ENCODE measurements around the gene UBE2F.
"Not testable (repeated sequence)": the region's sequence is repeated elsewhere in the genome, so short reads cannot be mapped to it uniquely, and the experiment has no call there.

The UBE2F gene

DNA sequence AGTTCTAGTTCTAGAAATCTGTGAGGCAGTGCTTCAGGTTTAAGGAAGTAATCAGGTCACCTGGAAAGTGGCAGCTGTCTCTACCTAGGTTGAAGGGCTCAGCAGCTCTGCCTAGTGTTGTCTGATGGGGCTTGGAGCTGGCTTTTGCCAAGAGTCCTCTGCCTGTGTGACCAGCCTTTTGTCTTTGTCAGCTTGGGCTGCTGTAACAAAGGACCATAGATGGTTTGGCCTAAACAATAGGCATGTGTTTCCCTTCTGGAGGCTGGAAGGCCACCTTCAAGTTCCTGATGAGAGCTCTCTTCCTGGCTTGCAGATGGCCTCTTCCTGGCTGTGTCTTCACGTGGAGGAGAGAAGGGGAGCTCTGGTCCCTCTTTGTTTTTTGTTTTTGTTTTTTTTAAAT, 13.3 kb downstream of the UBE2F start:
- no peak for DNase-seq (ENCODE audit: low read depth)

DNA sequence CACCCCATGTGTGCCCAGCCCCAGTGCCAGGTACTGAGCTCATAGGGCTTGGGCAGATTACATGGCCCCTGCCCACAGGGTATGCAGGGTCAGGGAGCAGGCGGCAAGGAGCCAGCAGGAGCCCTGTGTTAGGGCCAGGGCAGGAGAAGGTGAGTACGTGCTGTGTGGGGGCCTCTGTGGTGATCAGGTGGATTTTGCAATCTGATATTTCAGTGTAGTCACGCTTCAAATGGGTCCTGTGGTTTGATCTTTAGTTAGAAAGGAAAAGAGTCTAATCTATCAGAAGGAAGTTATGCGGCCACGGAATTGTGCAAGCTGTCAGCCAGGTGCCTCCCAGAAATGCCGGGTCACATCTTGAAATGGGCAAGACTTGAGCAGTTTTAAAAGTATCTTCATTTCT, 13.9 kb downstream of the UBE2F start:
- no peak for DNase-seq (ENCODE audit: low read depth)

DNA sequence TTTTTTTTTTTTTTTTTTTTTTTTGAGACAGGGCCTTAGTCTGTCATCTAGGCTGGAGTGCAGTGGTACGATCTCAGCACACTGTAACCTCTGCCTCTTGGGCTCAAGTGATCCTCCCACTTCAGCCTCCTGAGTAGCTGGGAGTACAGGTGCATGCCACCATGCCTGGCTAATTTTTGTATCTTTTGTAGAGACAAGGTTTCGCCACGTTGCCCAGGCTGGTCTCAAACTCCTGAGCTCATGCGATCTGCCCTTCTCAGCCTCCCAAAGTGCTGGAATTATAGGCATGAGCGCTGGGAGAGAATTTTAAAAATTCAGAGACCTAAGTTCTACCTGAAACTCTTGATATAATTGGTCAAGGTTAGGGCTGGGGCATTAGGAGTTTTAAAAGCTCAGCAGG, 14.8 kb downstream of the UBE2F start:
- DNase-seq (ENCODE audit: low read depth), result not testable (repeated sequence)

DNA sequence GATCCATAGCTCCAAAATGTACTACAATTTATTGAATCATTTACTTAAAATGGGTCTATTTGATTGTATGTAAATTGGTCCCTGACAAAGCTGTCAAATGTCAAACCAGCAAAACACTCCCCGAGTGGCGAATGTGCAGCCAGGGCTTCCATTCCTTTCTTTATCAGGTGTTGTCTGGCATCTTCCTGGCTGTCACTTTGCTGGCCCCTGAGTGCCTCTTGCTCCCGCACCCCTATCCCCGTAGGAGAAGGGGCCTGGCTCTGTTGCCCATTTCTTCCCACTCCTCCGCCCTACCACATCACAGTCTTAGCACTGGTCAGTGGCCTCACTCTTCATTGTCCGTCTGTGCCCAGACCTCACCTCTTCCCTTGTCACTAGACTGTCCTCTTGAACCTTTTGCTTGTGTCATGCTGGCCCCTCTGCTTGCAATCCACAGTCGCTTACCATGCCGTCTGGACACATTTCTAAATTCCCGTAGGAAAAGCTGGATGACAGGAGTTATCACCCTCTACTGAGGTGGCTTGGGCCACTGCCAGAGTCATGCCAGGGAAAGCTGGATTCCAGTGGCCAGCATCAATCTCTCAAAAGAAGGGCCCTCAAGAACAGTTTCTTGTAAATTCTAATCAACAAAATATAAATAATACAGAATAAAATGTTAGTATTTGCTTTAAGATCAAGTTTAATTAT, 15.4 kb downstream of the UBE2F start:
- DNase-seq (ENCODE audit: low read depth), result no peak

DNA sequence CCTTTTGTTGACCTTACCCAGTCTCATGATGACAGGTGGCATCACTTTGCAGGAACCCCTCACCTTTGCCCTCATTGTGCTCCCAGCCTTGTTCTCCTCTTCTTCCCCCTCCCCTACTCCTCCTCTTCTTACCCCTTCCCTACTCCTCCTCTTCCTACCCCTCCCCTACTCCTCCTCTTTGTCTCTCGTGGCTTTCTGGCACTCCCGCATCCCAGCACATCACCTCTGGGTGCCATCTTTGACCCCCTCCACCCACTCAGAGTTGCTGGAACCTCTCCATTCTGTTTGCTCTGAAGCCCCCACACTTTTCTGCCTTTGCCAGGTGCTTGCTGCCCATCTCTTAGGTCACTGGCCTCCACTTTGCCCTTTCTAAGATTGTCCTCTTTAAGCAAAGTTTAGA, 17.1 kb downstream of the UBE2F start:
- DNase-seq (ENCODE audit: low read depth), result no peak

DNA sequence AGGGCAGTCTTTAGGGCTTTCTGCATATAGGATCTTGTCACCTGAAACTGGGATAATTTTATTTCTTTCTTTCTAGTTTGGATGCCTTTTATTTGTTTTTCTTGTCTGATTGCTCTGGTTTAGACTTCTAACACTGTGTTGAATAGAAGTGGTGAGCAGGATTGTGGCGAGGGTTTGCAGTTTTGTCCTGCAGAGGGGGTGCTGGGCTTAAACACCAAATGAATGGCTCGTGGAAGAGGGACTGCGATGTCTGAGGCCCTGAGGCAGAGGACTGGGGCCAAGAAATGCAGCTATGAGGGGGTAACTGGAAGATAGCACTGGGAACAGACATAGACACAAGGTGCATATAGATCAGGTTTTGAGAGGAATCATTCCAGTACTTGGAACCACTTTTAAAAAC, 20.5 kb downstream of the UBE2F start:
- DNase-seq (ENCODE audit: low read depth), result no peak

DNA sequence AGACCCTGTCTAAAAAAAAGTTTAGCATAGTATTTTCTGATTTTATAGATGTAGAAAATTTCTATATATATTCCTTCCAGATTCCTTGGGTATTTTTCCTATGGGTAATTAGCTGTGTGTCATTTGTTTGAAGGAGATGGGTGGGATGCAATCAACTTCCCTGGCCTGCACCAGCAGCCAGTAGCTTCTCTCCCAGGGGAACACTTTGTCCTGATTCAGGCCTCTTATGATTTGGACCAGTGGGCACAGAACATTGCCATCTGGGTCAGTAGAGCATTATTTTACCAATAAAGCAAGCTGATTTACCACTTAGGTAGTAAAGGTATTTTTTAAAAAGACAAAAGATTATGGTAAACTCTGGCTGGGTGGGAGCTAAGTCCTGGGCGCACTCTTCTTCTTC, 26.9 kb downstream of the UBE2F start:
- no peak for DNase-seq (ENCODE audit: low read depth)

DNA sequence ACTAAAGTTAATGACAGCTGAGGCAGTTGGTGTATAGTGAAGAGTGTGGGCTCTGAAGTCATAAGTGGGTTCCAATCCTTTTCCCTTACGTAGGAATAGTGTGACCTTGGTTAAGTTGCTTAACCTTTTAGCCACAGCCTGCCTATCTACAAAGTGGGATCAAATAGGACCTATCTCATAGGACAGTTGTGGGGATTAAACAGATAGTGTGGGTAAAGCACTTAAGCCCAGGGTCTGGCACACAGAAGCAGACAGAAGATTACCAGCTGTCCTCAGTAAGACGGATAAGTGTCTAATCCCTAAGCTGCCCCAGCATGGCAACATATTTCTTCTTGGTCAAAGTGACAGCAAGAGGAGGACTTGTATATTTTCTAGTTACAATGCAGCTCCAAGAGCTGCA, 28.2 kb downstream of the UBE2F start:
- no peak for DNase-seq (ENCODE audit: low read depth)

DNA sequence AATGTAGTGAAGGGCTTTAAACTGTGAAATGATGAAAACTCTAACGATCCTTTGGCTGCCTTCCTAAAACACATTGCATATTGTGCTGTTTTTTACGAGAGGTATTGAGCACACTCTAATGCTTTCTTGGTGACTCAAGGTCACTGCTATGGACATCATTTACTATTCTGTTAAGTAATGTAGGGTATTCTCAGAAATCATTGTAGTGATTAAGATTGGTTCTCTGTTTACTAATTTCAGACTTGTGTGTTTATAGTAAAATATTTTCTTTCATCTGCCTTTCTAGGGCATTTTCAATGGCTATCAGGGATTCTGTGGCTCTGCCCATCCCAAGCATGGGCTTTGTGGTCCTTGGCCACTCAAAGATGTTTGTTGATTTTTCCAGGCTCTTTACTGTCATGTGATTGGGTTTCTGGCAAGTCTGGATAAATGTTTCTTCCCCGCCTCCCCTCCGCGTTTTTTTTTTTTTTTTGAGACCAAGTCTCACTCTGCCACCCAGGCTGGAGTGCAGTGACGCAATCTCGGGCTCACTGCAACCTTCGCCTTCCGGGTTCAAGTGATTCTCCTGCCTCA, 29.3 kb downstream of the UBE2F start:
- DNase-seq (ENCODE audit: low read depth), result peak; percentile 60

DNA sequence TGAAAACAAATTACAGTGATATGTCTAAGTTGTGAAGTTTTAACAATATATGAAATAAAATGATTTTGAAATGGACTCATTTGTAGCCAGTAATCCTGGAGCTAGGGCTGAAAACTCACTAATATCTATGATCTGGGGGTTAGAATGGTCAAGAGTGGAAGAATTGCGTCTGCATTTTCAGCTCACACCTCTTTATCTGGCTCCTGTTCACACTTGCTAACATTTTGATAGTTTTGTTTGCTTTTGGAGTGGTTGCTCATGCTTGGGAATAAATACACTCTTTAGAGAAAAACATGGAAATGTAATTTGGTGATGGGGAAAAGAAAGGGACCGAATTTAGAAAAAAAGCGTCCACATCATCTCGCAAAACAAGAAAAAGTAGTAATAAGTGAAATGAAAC, 30.7 kb downstream of the UBE2F start:
- no peak for DNase-seq (ENCODE audit: low read depth)

DNA sequence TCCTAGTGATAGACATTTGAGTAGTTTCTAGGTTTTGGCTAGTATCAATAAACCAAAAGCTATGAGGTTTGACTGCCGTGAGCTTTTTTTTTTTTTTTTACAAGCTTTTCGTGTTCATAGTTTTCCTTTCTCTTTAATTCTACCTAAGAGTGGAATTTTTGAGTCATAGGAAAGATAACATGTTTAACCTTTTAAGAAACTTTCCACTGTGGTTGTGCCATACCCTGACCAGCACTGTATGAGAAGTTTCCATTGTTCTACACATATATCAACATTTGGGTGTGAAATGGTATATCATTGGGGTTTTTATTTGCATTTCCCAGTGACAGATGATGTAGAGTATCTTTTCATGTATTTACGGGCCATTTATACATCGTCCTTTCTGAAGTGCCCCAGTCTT, 31.7 kb downstream of the UBE2F start:
- no peak for DNase-seq (ENCODE audit: low read depth)

DNA sequence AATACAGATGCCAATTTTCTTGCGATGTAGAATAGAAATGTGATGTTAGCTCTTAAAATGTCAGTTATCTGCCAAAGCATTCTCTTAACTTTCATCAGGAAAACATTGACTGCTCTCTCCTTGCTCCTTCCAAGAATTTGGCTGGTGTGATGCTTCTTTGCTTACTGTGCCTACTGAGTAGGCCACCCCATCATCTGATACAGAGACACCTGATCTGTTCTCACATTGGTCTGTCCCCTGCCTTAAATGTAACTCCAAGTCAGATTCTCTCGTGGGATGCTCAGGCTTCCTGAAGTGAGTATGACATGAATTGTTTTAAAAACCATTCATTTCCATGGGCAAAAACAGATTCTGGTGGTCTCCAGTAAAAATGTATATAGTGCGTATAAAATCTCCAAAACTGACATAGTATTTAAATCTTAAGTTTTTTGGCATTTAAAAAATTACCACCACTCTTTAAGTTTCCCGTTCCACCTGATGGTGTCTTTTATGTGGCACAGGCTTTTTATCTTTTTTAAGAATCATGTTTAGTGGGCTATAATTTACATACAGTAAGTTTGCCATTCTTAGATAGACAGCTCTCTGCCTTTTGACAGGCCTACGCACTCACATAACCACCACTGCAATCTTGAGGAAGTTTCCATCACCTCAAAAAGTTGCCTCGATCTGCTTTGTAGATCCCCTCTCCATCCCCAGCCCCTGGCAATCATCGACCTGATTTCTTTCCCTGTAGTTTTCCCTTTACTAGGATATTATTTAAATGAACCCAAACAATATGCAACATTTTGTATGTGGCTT, 36.6 kb downstream of the UBE2F start:
- DNase-seq (ENCODE audit: low read depth), result no peak

DNA sequence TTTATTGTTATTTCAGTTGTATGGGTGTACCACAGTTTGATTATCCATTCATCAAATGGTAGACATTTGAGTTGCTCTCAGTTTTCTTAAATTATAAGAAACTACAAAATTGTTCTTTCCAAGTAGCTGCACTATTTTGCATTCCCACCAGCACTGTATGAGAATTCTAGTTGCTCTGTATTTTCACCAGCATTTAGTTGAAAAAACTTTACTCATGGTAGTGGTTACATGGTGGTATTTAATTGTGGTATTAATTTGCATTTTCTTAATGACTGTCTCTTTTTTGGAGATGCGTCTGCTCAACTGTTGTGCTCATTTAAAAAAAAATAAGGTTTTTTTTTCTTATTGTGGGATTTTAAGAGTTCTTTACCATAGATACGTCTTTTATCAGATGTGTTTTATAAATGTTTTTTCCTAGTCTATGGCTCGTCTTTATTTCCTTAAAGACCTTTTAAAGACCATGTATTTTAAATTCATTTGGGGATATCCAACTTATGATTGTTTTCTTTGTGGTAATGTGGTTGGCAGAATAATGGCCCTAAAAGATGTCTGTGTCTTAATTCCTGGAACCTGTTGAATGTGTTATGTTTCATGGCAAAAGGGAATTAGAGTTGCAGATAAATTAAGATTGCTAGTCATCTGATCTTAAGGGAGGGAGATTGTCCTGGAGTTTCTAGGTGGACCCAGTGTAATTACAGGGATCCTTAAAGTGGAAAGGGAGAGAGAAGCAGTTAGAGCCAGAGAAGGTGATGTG, 37.4 kb downstream of the UBE2F start:
- no peak for DNase-seq (ENCODE audit: low read depth)

DNA sequence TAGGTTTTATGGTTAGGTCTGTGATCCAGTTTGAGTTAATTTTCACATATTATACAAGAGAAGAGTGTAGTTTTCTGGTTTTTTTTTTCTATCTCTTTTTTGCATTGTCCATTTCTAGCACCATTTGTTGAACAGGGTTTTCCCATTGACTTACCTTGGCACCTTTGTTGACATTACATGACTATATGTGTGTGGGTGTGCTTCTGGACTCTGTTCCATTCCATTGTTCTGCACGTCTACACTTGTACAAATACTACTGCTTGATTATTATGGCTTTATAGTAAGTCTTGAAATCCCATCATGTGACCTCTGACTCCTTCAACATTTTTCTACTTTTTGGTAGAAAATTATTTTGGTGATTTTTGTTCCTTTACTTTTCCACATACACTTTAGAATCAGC, 38.7 kb downstream of the UBE2F start:
- DNase-seq (ENCODE audit: low read depth), result no peak

DNA sequence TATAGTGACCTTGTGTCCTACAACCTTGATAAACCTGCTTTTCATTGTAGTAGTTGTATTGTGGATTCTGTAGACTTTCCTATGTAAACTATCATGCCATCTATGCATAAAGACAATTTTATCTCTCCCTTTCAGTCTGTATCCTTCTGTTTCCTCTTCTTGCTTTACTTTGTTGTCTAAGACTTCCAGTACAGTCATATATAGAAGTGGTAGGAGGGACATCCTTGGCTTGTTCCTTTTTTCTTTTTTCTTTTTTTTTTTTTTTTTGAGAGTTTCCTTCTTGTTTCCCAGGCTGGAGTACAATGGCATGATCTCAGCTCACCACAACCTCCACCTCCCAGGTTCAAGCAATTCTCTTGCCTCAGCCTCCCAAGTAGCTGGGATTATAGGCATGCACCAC, 39.7 kb downstream of the UBE2F start:
- no peak for DNase-seq (ENCODE audit: low read depth)

DNA sequence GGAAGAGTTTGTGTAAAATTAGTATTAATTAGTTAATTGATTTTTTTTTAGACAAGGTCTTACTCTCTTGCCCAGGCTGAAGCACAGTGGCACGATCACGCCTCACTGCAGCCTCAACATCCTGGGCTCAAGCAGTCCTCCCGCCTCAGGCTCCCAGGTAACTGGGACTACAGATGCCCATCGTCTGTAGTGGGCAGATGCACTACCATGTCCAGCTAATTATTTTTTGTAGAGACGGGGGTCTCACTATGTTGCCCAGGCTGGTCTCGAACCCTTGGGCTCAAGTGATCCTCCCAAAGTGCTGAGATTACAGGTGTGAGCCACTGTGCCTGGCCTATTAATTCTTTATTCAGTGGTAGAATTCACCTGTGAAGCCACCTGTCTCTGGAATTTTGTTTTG, 41.1 kb downstream of the UBE2F start:
- DNase-seq (ENCODE audit: low read depth), result no peak

DNA sequence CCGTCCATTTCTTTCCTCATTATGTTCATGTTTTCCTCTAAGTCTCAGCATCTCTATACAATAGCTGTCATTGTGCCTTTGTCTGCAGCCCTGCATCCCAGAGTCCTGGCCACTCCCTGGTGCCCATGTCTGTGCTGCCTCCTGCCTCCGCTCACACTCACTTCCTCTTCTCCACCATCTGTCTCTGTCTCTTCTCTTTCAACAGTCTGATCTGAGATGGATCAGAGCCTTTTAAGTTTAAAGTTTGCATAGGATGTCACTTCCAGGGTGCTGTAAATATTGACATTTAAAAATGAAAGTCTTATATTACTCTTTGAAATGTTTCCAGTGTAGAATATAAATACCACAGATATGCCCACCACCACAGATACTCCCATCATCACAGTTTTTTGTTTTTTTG, 42.7 kb downstream of the UBE2F start:
- DNase-seq (ENCODE audit: low read depth), result no peak

DNA sequence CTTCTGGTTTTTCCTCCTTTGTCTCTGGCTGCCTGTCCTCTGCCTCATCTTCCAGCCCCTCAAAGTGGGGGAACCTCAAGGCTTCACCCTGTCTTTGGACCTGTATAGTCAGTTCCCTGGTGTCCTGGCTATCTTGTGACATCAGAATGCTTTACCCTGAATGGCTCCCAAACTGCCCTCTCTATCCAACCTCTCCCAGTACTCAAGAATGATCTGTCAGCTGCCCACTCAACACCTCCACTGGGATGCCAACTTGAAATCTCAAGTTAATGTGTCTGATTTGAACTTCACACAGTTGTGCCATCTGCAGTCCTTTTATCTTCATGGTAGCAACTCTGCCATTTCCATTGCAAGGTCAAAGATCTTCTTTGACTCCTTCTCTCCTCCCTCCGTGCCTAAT, 43.8 kb downstream of the UBE2F start:
- no peak for DNase-seq (ENCODE audit: low read depth)

DNA sequence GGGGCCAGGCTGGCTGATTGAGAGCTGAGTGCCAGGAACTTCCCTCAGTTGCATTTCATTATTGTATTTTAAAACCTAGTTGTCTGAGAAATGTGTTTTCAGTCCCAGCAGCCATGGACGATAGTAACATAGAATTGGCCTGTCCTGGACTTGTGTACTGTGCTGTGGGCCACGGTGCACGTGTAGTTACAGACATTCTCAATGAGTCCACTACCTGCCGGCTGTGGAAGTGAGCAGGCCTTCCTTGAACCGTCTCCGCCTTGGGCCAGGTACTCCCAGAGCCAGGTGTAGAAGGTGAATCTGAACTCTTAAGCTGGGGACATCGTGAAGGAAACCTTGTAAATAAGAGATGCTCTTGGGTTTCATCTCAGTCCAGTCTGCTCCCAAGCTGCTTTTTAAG, 47.0 kb downstream of the UBE2F start:
- no peak for DNase-seq (ENCODE audit: low read depth)

DNA sequence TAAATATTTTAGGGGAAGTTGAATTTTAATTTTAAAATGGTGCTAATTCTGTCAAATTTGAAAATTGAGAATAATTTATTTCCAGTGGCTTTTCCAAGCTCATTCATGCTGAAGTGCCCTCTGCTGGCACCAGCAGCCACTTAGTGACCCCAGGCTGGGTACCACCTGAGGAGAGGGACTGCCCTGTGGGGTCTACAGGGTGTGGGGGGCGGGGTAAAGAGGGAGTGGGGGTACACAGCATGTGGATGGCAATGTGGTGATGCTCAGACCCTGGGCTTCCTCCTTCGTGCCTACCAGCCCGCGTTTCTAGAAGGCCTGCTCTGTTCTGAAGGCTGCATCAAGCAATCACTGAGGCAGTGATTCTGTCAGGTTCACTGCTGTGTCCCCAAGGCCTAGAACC, 48.9 kb downstream of the UBE2F start:
- DNase-seq (ENCODE audit: low read depth), result no peak

DNA sequence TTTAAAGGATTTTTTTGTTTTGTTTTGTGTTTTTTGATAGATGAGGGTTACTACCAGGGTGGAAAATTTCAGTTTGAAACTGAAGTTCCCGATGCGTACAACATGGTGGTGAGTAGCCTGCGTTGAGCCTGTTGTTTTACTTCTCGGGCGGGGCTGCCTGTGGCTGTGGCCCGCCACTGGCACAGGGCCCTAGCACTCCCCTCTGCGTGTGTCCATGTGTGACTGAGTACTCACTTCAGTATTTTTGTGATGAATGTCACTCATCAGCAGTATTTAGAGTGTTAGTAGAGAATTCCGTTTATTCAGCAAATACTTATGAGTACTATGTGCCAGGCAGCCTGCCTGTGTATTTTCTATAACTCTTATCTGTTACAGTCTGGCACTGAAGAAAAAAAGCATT, 49.7 kb downstream of the UBE2F start:
- no peak for DNase-seq (ENCODE audit: low read depth)

DNA sequence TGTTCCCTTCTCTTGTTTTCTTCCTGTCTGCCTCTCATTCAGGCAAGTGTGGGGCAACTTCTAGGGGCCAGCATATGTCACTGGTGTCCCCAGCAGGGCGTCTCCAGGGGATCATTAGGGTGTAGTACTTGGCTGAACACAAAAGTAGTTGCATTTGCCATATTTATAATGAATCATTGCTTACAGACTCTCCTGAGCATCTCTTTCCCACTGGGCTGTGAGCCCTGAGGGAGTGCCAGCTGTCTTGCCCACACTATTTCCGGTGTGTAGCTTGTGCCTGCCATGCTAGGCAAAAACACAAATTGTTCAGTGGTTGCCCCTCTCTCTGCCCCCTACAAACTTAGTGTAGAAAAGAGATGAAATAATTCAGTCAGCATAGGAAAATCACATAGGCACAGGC, 53.1 kb downstream of the UBE2F start:
- no peak for DNase-seq (ENCODE audit: low read depth)

DNA sequence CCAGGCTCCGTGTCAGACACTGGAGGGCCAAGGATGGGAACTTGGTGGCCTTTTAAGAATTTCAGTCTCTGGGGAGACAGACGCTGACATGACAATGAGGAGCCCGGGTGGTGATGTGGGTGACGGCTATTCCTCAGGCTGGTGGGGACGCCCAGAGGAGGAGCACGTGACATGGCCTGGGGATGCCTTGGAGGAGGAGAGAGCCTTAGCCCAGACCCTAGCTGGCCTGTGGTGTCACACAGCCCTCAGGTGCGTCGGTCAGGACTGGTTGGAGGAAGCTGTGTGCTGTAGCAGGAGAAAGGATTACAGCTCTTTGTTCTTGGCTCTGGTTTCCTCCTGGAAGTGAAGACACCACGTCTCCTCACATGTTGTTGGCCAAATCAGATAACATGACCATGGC, 54.0 kb downstream of the UBE2F start:
- DNase-seq (ENCODE audit: low read depth), result no peak
